K562 (cell line): Measurements from ENCODE around the gene PPT2. TPM values are rescaled to one million over a fixed set of nuclear protein-coding genes. Genes with fewer than 3 reads are reported as not detected.

ENCODE experiments used
- ELF1 ChIP-seq: fragments of 200-800 bp; sonication (Bioruptor generic); IDR thresholded peaks from 2 replicates; pipeline ENCODE4 v1.6.1; 2016; ENCODE audit warnings: missing genetic modification characterization, missing compliant biosample characterization
- ETV5 ChIP-seq: sonication (generic); formaldehyde crosslinking; IDR thresholded peaks from 2 replicates; pipeline ENCODE4 v1.4.0; 2020; ENCODE audit warnings: low read depth, mild to moderate bottlenecking, missing genetic modification reagents
- GABPA ChIP-seq: fragments of 200-800 bp; sonication (Bioruptor generic); conservative IDR thresholded peaks from 2 replicates; pipeline ENCODE4 v1.6.1; 2016; ENCODE audit warnings: low read depth, missing genetic modification characterization, missing compliant biosample characterization
- HDAC1 ChIP-seq, 2 experiments: fragments of 450-650 bp; IDR thresholded peaks; 2 replicates each; pipeline ENCODE4 v1.6.1; 2016 to 2017; ENCODE audit warnings: inconsistent platforms in 1 of 2, mild to moderate bottlenecking in 1 of 2, moderate library complexity in 1 of 2
- HIVEP1 ChIP-seq: fragments of 250-450 bp; sonication (Bioruptor Pico); IDR thresholded peaks from 2 replicates; pipeline ENCODE4 v1.4.0; 2020; ENCODE audit warnings: mild to moderate bottlenecking
- HLTF ChIP-seq: fragments of 450-650 bp; IDR thresholded peaks from 2 replicates; pipeline ENCODE4 v1.6.1; 2016
- IFI16 ChIP-seq: fragments of 250-450 bp; sonication (Bioruptor Pico); IDR thresholded peaks from 2 replicates; pipeline ENCODE4 v2.1.2; 2022; ENCODE audit warnings: mild to moderate bottlenecking, inconsistent platforms
- KLF16 ChIP-seq: IDR thresholded peaks from 2 replicates; pipeline ENCODE4 v1.6.1; 2016; ENCODE audit warnings: antibody characterized with exemption
- MYBL2 ChIP-seq, 2 experiments: fragments of 450-650 bp in 1 of 2; sonication (generic) in 1 of 2; formaldehyde crosslinking in 1 of 2; IDR thresholded peaks; 2 replicates each; pipeline versions ENCODE4 v1.6.1 to v1.8.1; 2017 to 2022; ENCODE audit warnings: borderline replicate concordance in 1 of 2, inconsistent platforms in 1 of 2, low read depth in 1 of 2, mild to moderate bottlenecking in 1 of 2, missing genetic modification reagents in 1 of 2, moderate library complexity in 1 of 2
- PCBP2 ChIP-seq: fragments of 200-400 bp; formaldehyde crosslinking; IDR thresholded peaks from 2 replicates; pipeline ENCODE4 v1.6.1; 2018; ENCODE audit warnings: low read length, low read depth, mild to moderate bottlenecking, moderate library complexity; ENCODE audit not compliant: poor library complexity, severe bottlenecking
- PRPF4 ChIP-seq: fragments of 200-400 bp; formaldehyde crosslinking; IDR thresholded peaks from one replicate; pipeline ENCODE4 v1.6.1; 2017; ENCODE audit warnings: low read length, low read depth, mild to moderate bottlenecking; ENCODE audit not compliant: insufficient read depth, poor library complexity, severe bottlenecking
- RBM25 ChIP-seq: fragments of 200-400 bp; formaldehyde crosslinking; IDR thresholded peaks from 2 replicates; pipeline ENCODE4 v1.6.1; 2018; ENCODE audit warnings: low read length, low read depth, moderate library complexity; ENCODE audit not compliant: severe bottlenecking
- SMARCE1 ChIP-seq: fragments of 450-650 bp; IDR thresholded peaks from 2 replicates; pipeline ENCODE4 v1.7.1; 2016; ENCODE audit warnings: mild to moderate bottlenecking
- YY1 ChIP-seq, 3 experiments: IDR thresholded peaks; 2 replicates each; pipeline ENCODE4 v1.6.1; 2011; ENCODE audit warnings: low read length in 2 of 3, mild to moderate bottlenecking in 2 of 3, moderate library complexity in 2 of 3, borderline replicate concordance in 1 of 3, control low read depth in 1 of 3, low read depth in 1 of 3; ENCODE audit not compliant: insufficient read depth in 3 of 3, insufficient replicate concordance in 2 of 3, control insufficient read depth in 1 of 3, insufficient read length in 1 of 3; ENCODE audit errors: extremely low read depth in 1 of 3
- ZNF780A ChIP-seq: fragments of 250-450 bp; sonication (Bioruptor Pico); IDR thresholded peaks from 2 replicates; pipeline ENCODE4 v1.5.0; 2021; ENCODE audit warnings: mild to moderate bottlenecking
- polyA plus RNA-seq, 8 experiments: library from polyadenylated mRNA; depleted of rRNA in 4 of 8; stranded (reverse) in 5 of 8; unstranded in 3 of 8; fragments of >200 nt; fragmentation: Nextera tagmentation in 2 of 8; fragmentation: Illumina TruSeq in 1 of 8; extraction: Ambion mirVana in 2 of 8; extraction: Trizol in 1 of 8; gene quantifications; 2 replicates each; pipeline versions ENCODE4 v1.2.1 to v1.2.3, GENCODE V29; 2011 to 2014; ENCODE audit warnings: inconsistent platforms in 1 of 8, missing spikeins in 1 of 8
- total RNA-seq, 7 experiments: library from RNA; depleted of rRNA in 6 of 7; stranded (reverse); fragments of >200 nt in 6 of 7; fragmentation: Illumina TruSeq in 2 of 7; extraction: Trizol in 2 of 7; gene quantifications; 2 replicates each; pipeline versions ENCODE4 v1.2.1 to v1.2.3, GENCODE V29; 2011 to 2021; ENCODE audit warnings: low replicate concordance in 1 of 7
- TF ChIP-seq, protein P1 (sequence below): fragments of 450-650 bp; IDR thresholded peaks from 2 replicates; pipeline ENCODE4 v1.6.1; 2017; ENCODE audit warnings: antibody characterized with exemption
- TF ChIP-seq, protein P2 (sequence below): fragments of 450-650 bp; formaldehyde crosslinking; IDR thresholded peaks from 2 replicates; pipeline ENCODE4 v1.4.0; 2022; ENCODE audit warnings: missing genetic modification characterization
- TF ChIP-seq, protein P3 (sequence below): fragments of 450-650 bp; IDR thresholded peaks from 2 replicates; pipeline ENCODE4 v1.6.1; 2018; ENCODE audit not compliant: partially characterized antibody
- TF ChIP-seq, protein P4 (sequence below): fragments of 200-800 bp; sonication (Bioruptor generic); IDR thresholded peaks from 2 replicates; pipeline ENCODE4 v1.6.1; 2017; ENCODE audit warnings: missing genetic modification characterization, missing compliant biosample characterization

PPT2 gene
- total and polyA plus RNA-seq, 9 of the 15 experiments (the other 6 are each of a cell fraction or from before 2014, with no cell fraction given): 27.4 to 98.8 (median 69.9) TPM

DNA sequence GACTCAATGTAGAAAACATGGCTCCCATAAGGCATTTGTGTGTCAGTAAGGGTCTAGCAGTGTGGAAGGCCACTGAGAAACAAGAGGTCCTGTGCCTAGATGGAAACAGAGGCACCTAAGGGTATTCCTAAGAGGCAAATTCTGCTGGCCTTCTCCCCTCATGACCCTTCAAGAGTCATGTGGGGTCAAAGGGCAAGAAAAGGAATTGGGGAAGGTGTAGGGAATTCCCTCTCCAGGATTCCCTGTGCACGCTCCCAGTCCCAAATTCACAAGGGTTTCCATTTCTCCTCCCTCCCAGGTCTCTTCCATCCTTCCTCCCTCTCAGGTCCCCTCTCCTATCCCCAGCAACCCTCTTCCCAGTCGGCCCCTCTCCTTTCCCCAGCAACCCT lies 21.4 kb downstream of the PPT2 start (continued):
- TF ChIP-seq, protein P1, sequence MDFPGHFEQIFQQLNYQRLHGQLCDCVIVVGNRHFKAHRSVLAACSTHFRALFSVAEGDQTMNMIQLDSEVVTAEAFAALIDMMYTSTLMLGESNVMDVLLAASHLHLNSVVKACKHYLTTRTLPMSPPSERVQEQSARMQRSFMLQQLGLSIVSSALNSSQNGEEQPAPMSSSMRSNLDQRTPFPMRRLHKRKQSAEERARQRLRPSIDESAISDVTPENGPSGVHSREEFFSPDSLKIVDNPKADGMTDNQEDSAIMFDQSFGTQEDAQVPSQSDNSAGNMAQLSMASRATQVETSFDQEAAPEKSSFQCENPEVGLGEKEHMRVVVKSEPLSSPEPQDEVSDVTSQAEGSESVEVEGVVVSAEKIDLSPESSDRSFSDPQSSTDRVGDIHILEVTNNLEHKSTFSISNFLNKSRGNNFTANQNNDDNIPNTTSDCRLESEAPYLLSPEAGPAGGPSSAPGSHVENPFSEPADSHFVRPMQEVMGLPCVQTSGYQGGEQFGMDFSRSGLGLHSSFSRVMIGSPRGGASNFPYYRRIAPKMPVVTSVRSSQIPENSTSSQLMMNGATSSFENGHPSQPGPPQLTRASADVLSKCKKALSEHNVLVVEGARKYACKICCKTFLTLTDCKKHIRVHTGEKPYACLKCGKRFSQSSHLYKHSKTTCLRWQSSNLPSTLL: 0 out of 2 replicates have a peak, but pooled peaks have one; percentile 54
- peak in 1 of 2 experiments; percentile 57; a peak in 1 of 4 replicates for TF ChIP-seq HDAC1 (IDR thresholded peaks at IDR 0.05)
- TF ChIP-seq, protein P2, sequence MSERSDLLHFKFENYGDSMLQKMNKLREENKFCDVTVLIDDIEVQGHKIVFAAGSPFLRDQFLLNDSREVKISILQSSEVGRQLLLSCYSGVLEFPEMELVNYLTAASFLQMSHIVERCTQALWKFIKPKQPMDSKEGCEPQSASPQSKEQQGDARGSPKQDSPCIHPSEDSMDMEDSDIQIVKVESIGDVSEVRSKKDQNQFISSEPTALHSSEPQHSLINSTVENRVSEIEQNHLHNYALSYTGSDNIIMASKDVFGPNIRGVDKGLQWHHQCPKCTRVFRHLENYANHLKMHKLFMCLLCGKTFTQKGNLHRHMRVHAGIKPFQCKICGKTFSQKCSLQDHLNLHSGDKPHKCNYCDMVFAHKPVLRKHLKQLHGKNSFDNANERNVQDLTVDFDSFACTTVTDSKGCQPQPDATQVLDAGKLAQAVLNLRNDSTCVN (CRISPR knock-in tag): peak; percentile 85
- peak; percentile 13 for TF ChIP-seq PCBP2
- TF ChIP-seq ELF1 (tag): 0 out of 2 replicates have a peak, but pooled peaks have one; percentile 5
- no peak for TF ChIP-seq PRPF4
- no peak for TF ChIP-seq ZNF780A (CRISPR knock-in tag)
- peak; percentile 48 for TF ChIP-seq SMARCE1
- 0 out of 2 replicates have a peak, but pooled peaks have one; percentile 4 for TF ChIP-seq HIVEP1 (CRISPR knock-in tag)
- TF ChIP-seq IFI16 (CRISPR knock-in tag): no peak
- no peak for TF ChIP-seq KLF16
- TF ChIP-seq MYBL2 (IDR thresholded peaks at IDR 0.05; ENCODE audit: low read depth): no peak
- no peak for TF ChIP-seq MYBL2 (CRISPR knock-in tag; IDR thresholded peaks at IDR 0.05; ENCODE audit: borderline replicate concordance)
- no peak for TF ChIP-seq RBM25
- TF ChIP-seq YY1 (IDR thresholded peaks at IDR 0.05; ENCODE audit: borderline replicate concordance in 1 of 3, control insufficient read depth in 1 of 3, extremely low read depth in 1 of 3, insufficient read depth in 3 of 3, insufficient read length in 1 of 3, insufficient replicate concordance in 2 of 3, low read depth in 1 of 3, low read length in 2 of 3): peak in 1 of 3 experiments; percentile 11
- TF ChIP-seq, protein P3, sequence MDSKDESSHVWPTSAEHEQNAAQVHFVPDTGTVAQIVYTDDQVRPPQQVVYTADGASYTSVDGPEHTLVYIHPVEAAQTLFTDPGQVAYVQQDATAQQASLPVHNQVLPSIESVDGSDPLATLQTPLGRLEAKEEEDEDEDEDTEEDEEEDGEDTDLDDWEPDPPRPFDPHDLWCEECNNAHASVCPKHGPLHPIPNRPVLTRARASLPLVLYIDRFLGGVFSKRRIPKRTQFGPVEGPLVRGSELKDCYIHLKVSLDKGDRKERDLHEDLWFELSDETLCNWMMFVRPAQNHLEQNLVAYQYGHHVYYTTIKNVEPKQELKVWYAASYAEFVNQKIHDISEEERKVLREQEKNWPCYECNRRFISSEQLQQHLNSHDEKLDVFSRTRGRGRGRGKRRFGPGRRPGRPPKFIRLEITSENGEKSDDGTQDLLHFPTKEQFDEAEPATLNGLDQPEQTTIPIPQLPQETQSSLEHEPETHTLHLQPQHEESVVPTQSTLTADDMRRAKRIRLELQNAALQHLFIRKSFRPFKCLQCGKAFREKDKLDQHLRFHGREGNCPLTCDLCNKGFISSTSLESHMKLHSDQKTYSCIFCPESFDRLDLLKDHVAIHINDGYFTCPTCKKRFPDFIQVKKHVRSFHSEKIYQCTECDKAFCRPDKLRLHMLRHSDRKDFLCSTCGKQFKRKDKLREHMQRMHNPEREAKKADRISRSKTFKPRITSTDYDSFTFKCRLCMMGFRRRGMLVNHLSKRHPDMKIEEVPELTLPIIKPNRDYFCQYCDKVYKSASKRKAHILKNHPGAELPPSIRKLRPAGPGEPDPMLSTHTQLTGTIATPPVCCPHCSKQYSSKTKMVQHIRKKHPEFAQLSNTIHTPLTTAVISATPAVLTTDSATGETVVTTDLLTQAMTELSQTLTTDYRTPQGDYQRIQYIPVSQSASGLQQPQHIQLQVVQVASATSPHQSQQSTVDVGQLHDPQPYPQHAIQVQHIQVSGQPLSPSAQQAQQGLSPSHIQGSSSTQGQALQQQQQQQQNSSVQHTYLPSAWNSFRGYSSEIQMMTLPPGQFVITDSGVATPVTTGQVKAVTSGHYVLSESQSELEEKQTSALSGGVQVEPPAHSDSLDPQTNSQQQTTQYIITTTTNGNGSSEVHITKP: peak; percentile 10
- peak; percentile 20; the same call in 1 of the 2 replicates for TF ChIP-seq HLTF
- TF ChIP-seq, protein P4, sequence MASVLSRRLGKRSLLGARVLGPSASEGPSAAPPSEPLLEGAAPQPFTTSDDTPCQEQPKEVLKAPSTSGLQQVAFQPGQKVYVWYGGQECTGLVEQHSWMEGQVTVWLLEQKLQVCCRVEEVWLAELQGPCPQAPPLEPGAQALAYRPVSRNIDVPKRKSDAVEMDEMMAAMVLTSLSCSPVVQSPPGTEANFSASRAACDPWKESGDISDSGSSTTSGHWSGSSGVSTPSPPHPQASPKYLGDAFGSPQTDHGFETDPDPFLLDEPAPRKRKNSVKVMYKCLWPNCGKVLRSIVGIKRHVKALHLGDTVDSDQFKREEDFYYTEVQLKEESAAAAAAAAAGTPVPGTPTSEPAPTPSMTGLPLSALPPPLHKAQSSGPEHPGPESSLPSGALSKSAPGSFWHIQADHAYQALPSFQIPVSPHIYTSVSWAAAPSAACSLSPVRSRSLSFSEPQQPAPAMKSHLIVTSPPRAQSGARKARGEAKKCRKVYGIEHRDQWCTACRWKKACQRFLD (CRISPR knock-in tag): 0 out of 2 replicates have a peak, but pooled peaks have one; percentile 13
- TF ChIP-seq GABPA (tag): no peak
- TF ChIP-seq ETV5 (CRISPR knock-in tag): no peak
